GM10266 (cell line): ENCODE results near the gene WASF1.

ENCODE experiments used
- DNase-seq: peaks from one replicate; pipeline ENCODE4 v3.0.0; 2012; ENCODE audit errors: extremely low spot score
- TF ChIP-seq, protein P1 (sequence below): IDR thresholded peaks from 2 replicates; pipeline ENCODE4 v1.5.1; 2012; ENCODE audit warnings: mild to moderate bottlenecking, low read depth; ENCODE audit not compliant: control insufficient read depth, insufficient read depth; ENCODE audit errors: missing control alignments

Gene WASF1

DNA sequence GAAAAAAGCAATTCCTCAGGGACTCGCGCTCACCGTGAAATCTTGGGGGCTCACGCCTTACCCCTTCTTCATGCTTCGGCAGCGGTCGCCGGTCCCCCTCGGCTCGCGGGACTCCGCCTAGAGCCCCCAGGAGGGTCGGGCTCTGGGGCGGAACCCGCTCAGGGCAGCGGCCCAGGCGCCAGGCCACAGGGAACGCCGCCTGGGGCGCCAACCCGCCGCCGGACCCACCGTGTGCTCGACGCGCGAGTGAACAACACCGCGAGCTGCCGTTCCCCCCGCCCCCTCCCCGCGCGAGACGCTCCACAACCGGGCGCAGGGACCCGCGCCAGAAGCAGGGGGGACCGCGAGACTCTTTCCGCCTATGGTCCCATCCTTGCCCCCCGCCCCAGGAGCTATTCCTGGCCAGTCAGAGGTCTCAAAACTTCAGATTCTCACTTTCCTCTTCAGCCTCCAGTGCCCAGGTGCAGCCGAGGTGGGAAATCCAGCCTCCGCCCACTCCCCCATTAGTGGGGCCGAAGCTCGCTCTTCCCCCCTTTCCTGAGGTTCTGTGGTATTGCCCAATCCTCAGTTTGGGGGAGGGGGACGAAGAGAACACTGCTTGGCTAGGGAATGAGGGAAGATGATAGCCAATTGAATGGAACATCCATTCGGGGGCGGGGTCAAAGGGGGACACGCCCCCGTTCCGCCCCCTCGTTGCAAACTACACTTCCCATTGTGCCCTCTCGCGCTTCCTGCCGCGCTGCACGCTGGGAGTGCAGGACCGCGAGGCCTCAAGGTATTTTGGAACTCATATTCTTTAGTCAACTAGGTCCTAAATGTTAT lies at the start of gene WASF1:
TSS of gene WASF1 (minus strand) at position 265 of the 822 bp plus-strand sequence. CDS start 52,069 bp downstream, outside the sequence.
- TF ChIP-seq, protein P1, sequence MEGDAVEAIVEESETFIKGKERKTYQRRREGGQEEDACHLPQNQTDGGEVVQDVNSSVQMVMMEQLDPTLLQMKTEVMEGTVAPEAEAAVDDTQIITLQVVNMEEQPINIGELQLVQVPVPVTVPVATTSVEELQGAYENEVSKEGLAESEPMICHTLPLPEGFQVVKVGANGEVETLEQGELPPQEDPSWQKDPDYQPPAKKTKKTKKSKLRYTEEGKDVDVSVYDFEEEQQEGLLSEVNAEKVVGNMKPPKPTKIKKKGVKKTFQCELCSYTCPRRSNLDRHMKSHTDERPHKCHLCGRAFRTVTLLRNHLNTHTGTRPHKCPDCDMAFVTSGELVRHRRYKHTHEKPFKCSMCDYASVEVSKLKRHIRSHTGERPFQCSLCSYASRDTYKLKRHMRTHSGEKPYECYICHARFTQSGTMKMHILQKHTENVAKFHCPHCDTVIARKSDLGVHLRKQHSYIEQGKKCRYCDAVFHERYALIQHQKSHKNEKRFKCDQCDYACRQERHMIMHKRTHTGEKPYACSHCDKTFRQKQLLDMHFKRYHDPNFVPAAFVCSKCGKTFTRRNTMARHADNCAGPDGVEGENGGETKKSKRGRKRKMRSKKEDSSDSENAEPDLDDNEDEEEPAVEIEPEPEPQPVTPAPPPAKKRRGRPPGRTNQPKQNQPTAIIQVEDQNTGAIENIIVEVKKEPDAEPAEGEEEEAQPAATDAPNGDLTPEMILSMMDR = peak; percentile 7
- DNase-seq = peak; percentile 90

- no peak for DNase-seq
Observed at GRCh38 chr6:110226261-110226660, 46.8 kb upstream of the WASF1 start.

GRCh38 chr6:110221738-110222137 lies 42.3 kb upstream of the WASF1 start:
- TF ChIP-seq, protein P1 = no peak
- no peak for DNase-seq

More at GRCh38 chr6:110226261-110226660, 46.8 kb upstream of the WASF1 start:
- TF ChIP-seq, protein P1 = no peak

DNA sequence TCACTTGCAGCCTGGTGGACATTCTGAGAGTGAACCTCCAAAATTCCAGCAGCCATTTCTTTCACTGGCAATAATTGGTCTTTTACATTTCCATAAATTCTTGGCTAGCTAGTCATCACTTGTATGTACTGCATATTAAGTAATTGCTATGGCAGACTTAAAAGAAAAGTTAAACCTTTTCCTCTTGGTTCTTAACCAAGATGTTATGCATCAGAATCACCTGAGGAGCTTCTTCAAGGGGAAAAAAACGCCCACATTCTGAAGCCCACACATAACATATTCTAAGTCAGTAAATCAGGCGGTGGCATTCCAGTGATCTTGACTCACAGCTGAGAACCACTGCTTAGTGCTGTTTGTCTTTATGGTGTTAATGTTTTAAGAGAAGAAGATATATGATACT lies 37.8 kb upstream of the WASF1 start:
- DNase-seq = no peak
- TF ChIP-seq, protein P1 = no peak

DNA sequence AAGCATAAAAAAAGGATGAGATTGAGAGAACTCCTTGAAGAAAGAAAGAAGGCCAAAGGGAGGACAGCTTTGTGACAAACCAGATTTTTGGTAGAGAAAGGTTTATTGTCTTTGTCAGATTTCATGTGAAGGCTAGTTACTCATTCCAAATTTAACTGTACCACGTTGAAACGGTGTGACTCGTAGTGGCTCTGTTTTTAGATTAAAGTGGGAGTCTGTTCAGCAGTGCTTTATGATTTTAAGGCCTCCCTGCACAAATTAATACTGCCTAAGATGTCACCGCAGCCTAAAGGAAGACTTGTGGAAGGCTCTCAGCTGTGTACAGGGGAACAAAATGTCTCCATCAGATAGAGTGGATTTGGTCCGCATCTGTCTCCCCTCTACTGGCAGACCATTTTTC lies 36.7 kb upstream of the WASF1 start:
- TF ChIP-seq, protein P1 = no peak
- DNase-seq = no peak

GRCh38 chr6:110214338-110214737 lies 34.9 kb upstream of the WASF1 start:
- no peak for DNase-seq
- TF ChIP-seq, protein P1 = no peak

DNA sequence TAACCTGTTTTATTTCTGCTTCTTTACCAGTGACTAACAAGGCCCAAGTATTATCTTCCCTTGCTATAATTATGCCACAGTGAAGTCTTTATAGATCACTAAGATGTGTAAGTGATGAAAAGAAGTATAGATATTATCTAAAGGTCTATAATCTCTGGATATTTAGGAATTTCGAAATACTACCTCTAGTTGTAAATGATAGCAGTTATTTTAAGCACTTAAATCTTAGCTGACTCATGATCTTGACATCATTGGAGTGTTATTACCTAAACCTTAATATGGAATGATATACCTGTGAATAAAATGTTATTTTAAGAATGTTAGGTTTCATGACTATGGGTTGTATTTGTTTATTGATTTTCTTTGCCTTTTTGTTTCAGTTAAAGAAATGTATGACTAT lies 32.3 kb upstream of the WASF1 start:
- TF ChIP-seq, protein P1 = no peak

More for the DNA sequence above, 32.3 kb upstream of the WASF1 start:
- DNase-seq = no peak
